HL-60 (cell line): ENCODE results near the gene GRIA3.

Source experiments
- CTCF ChIP-seq: IDR thresholded peaks from one replicate; pipeline ENCODE4 v1.5.1; 2011; ENCODE audit warnings: low read length, control low read depth, inconsistent platforms; ENCODE audit not compliant: insufficient read depth
- GABPA ChIP-seq: IDR thresholded peaks from 2 replicates; pipeline ENCODE4 v1.6.1; 2012; ENCODE audit warnings: low read depth
- REST ChIP-seq: IDR thresholded peaks from 2 replicates; pipeline ENCODE4 v1.6.1; 2012; ENCODE audit warnings: low read depth; ENCODE audit not compliant: insufficient replicate concordance

- no peak for TF ChIP-seq CTCF
- TF ChIP-seq REST: no peak
- TF ChIP-seq GABPA: no peak
These were observed 284.4 kb downstream of the GRIA3 start for GRCh38 chrX:123468481-123468880.
